ENCODE measurements around the gene E2F2. TPM values are rescaled to one million over a fixed set of nuclear protein-coding genes. Genes with fewer than 3 reads are reported as not detected.

Gene E2F2
- total and polyA plus RNA-seq, 10 donors, result 0.89 to 18.9 (median 4.9) TPM

- Histone ChIP-seq H3K4me1 (no peaks in the 10 kb centered on the region), H3K27me3 (replicated peaks in 1 of 7) (peaks cover 0 to 27% (median 0%) of the 10 kb centered on the region in 7 donors), H3K27ac (no peak overlapping the region), H3K4me3 (no peak overlapping the region), H3K9me3 (no peaks in the 10 kb centered on the region), H3K36me3 (no peaks in the 10 kb centered on the region)
- WGBS, 5 donors, result 88 to 93% (median 90%) methylated on average over 10 of the region's 10 CpGs
- TF ChIP-seq POLR2A (IDR thresholded peaks at IDR 0.05) (no peak), POLR2AphosphoS5 (IDR thresholded peaks at IDR 0.05) (no peak), CTCF (IDR thresholded peaks at IDR 0.05 in 8 of 11, conservative IDR thresholded peaks at IDR 0.05 in 3 of 11) (no peak)
- no peak for DNase-seq
- intact Hi-C loops (cut with DNase I; ENCODE audit: low total_unique reads), result no loop called here
These were observed 53.5 kb downstream of the E2F2 start for GRCh38 chr1:23477359-23478144.

GRCh38 chr1:23475641-23476040, 55.4 kb downstream of the E2F2 start:
- intact Hi-C loops (cut with DNase I; ENCODE audit: low total_unique reads), result no loop called here
- no peak for DNase-seq
- Histone ChIP-seq H3K36me3 (no peaks in the 10 kb centered on the region), H3K4me3 (no peak overlapping the region), H3K27me3 (replicated peaks in 1 of 7) (peaks cover 0 to 9% (median 0%) of the 10 kb centered on the region in 7 donors), H3K4me1 (no peaks in the 10 kb centered on the region), H3K9me3 (no peaks in the 10 kb centered on the region), H3K27ac (no peak overlapping the region)
- WGBS, 5 donors, result 87 to 94% (median 88%) methylated on average over 3 of the region's 3 CpGs
- no peak for TF ChIP-seq POLR2A (IDR thresholded peaks at IDR 0.05)
- no peak for TF ChIP-seq POLR2AphosphoS5 (IDR thresholded peaks at IDR 0.05)
- no peak for TF ChIP-seq CTCF (IDR thresholded peaks at IDR 0.05 in 8 of 11, conservative IDR thresholded peaks at IDR 0.05 in 3 of 11)

GRCh38 chr1:23475134-23475628, 55.9 kb downstream of the E2F2 start:
- Histone ChIP-seq H3K27me3 (replicated peaks in 1 of 7) (peaks cover 0 to 8% (median 0%) of the 10 kb centered on the region in 7 donors), H3K36me3 (no peaks in the 10 kb centered on the region), H3K9me3 (no peaks in the 10 kb centered on the region), H3K4me1 (no peaks in the 10 kb centered on the region), H3K27ac (no peak overlapping the region), H3K4me3 (no peak overlapping the region)
- TF ChIP-seq POLR2A (IDR thresholded peaks at IDR 0.05) (no peak), CTCF (IDR thresholded peaks at IDR 0.05 in 8 of 11, conservative IDR thresholded peaks at IDR 0.05 in 3 of 11) (no peak), POLR2AphosphoS5 (IDR thresholded peaks at IDR 0.05) (no peak)
- 82 to 92% (median 84%) methylated on average over 6 of the region's 6 CpGs for WGBS, 5 donors
- intact Hi-C loops (cut with DNase I; ENCODE audit: low total_unique reads), result no loop called here
- DNase-seq, result no peak

- Histone ChIP-seq H3K27ac (no peak overlapping the region), H3K9me3 (no peaks in the 10 kb centered on the region), H3K4me3 (no peak overlapping the region), H3K4me1 (no peaks in the 10 kb centered on the region), H3K27me3 (replicated peaks in 1 of 7) (peaks cover 0 to 8% (median 0%) of the 10 kb centered on the region in 7 donors), H3K36me3 (no peaks in the 10 kb centered on the region)
- no peak for TF ChIP-seq CTCF (IDR thresholded peaks at IDR 0.05 in 8 of 11, conservative IDR thresholded peaks at IDR 0.05 in 3 of 11)
- no peak for TF ChIP-seq POLR2AphosphoS5 (IDR thresholded peaks at IDR 0.05)
- no peak for TF ChIP-seq POLR2A (IDR thresholded peaks at IDR 0.05)
- WGBS, 5 donors, result 83 to 91% (median 86%) methylated on average over 6 of the region's 6 CpGs
- intact Hi-C loops (cut with DNase I; ENCODE audit: low total_unique reads), result no loop called here
- no peak for DNase-seq
These were observed 57.8 kb downstream of the E2F2 start for GRCh38 chr1:23473037-23473800.

Measured in spleen (tissue), 11 donors.